Neural cell (in vitro differentiated cells): ENCODE results near the gene PLVAP. TPM values are rescaled to one million over a fixed set of nuclear protein-coding genes. Genes with fewer than 3 reads are reported as not detected.

ENCODE experiments used
- H2AFZ ChIP-seq: fragments of 200-600, 300-800 bp; sonication (generic), shearing (Covaris generic); 2 replicates; pipeline ENCODE4 v1.6.0; 2014; ENCODE audit warnings: low read depth, mild to moderate bottlenecking, antibody characterized with exemption, low read length, moderate library complexity
- H3F3A ChIP-seq: fragments of 200-600 bp; shearing (Covaris generic); 2 replicates; pipeline ENCODE4 v1.6.1; 2016; ENCODE audit warnings: mild to moderate bottlenecking, moderate library complexity, mixed read lengths, antibody characterized with exemption, low read length; ENCODE audit not compliant: insufficient read depth, poor library complexity, severe bottlenecking
- H3K27ac ChIP-seq: fragments of 200-600, 300-800 bp; sonication (generic), shearing (Covaris generic); 2 replicates; pipeline ENCODE4 v1.5.1; 2014; ENCODE audit warnings: mild to moderate bottlenecking, low read length, moderate library complexity
- H3K27me3 ChIP-seq: fragments of 300-800, 200-600 bp; sonication (generic), shearing (Covaris generic); 2 replicates; pipeline ENCODE4 v1.6.0; 2014; ENCODE audit warnings: mild to moderate bottlenecking, low read depth, low read length, moderate library complexity; ENCODE audit not compliant: insufficient read depth
- H3K36me3 ChIP-seq: fragments of 300-800, 200-600 bp; sonication (generic), shearing (Covaris generic); 2 replicates; pipeline ENCODE4 v1.5.1; 2014; ENCODE audit warnings: mild to moderate bottlenecking, antibody characterized with exemption, low read length, moderate library complexity; ENCODE audit not compliant: insufficient read depth
- H3K4me2 ChIP-seq: fragments of 300-800, 200-600 bp; sonication (generic), shearing (Covaris generic); 2 replicates; pipeline ENCODE4 v1.6.0; 2014; ENCODE audit warnings: mild to moderate bottlenecking, low read length
- H3K4me3 ChIP-seq: fragments of 300-800, 200-600 bp; sonication (generic), shearing (Covaris generic); 2 replicates; pipeline ENCODE4 v1.5.1; 2014; ENCODE audit warnings: mild to moderate bottlenecking, low read length, moderate library complexity
- H3K79me2 ChIP-seq: fragments of 200-600 bp; shearing (Covaris generic); replicated peaks from 2 replicates; pipeline ENCODE4 v1.6.0; 2014; ENCODE audit warnings: mild to moderate bottlenecking, low read length, moderate library complexity; ENCODE audit not compliant: insufficient read depth
- H3K9ac ChIP-seq: fragments of 300-800, 200-600 bp; sonication (generic), shearing (Covaris generic); 2 replicates; pipeline ENCODE4 v1.6.1; 2016; ENCODE audit warnings: mild to moderate bottlenecking, low read length, mixed read lengths
- H3K9me2 ChIP-seq: fragments of 200-600 bp; shearing (Covaris generic); 2 replicates; pipeline ENCODE4 v1.6.1; 2016; ENCODE audit warnings: mild to moderate bottlenecking, low read length, mixed read lengths; ENCODE audit not compliant: insufficient read depth
- H3K9me3 ChIP-seq: fragments of 200-600, 300-800 bp; sonication (generic), shearing (Covaris generic); 2 replicates; pipeline ENCODE4 v1.6.1; 2016; ENCODE audit warnings: mild to moderate bottlenecking, mixed run types, low read length, moderate library complexity, mixed read lengths
- H4K20me1 ChIP-seq: fragments of 200-600 bp; shearing (Covaris generic); 2 replicates; pipeline ENCODE4 v1.6.1; 2016; ENCODE audit warnings: mild to moderate bottlenecking, mixed run types; ENCODE audit not compliant: insufficient read depth
- CTCF ChIP-seq: fragments of 450-650 bp; IDR thresholded peaks from 2 replicates; pipeline ENCODE4 v1.5.1; 2014; ENCODE audit warnings: antibody characterized with exemption, mild to moderate bottlenecking, moderate library complexity; ENCODE audit not compliant: poor library complexity, severe bottlenecking
- EP300 ChIP-seq: fragments of 450-650 bp; conservative IDR thresholded peaks from 2 replicates; pipeline ENCODE4 v1.6.1; 2014; ENCODE audit warnings: antibody characterized with exemption, mild to moderate bottlenecking, moderate library complexity; ENCODE audit not compliant: poor library complexity, severe bottlenecking
- EZH2 ChIP-seq: fragments of 200-600, 300-800 bp; shearing (Covaris generic), sonication (generic); IDR thresholded peaks from 2 replicates; pipeline ENCODE4 v1.6.1; 2014; ENCODE audit warnings: antibody characterized with exemption, low read length, borderline replicate concordance, mild to moderate bottlenecking; ENCODE audit not compliant: insufficient read depth, poor library complexity, severe bottlenecking
- MXI1 ChIP-seq: fragments of 450-650 bp; conservative IDR thresholded peaks from 2 replicates; pipeline ENCODE4 v1.6.1; 2014; ENCODE audit warnings: antibody characterized with exemption, mild to moderate bottlenecking; ENCODE audit not compliant: poor library complexity, severe bottlenecking
- POLR2AphosphoS5 ChIP-seq: IDR thresholded peaks from 2 replicates; pipeline ENCODE4 v1.6.1; 2012
- RAD21 ChIP-seq: fragments of 450-650 bp; conservative IDR thresholded peaks from 2 replicates; pipeline ENCODE4 v1.6.1; 2014; ENCODE audit warnings: antibody characterized with exemption, mild to moderate bottlenecking, moderate library complexity
- REST ChIP-seq: IDR thresholded peaks from 2 replicates; pipeline ENCODE4 v1.6.1; 2012; ENCODE audit warnings: borderline replicate concordance
- SMC3 ChIP-seq: fragments of 450-650 bp; conservative IDR thresholded peaks from 2 replicates; pipeline ENCODE4 v1.6.1; 2014; ENCODE audit warnings: antibody characterized with exemption, mild to moderate bottlenecking, moderate library complexity; ENCODE audit not compliant: poor library complexity
- TAF1 ChIP-seq: IDR thresholded peaks from 2 replicates; pipeline ENCODE4 v1.6.1; 2012; ENCODE audit warnings: low read depth
- polyA plus RNA-seq: library from polyadenylated mRNA; depleted of rRNA; stranded (reverse); fragments of >200 nt; gene quantifications from 2 replicates; pipeline ENCODE4 v1.2.3, GENCODE V29; 2014

The PLVAP gene
- polyA plus RNA-seq, 1 donor from 2014 or later, result not detected

- no peaks in the 10 kb centered on the region for H3K9me3 ChIP-seq
- H3K9ac ChIP-seq, result no peak within 1 kb of the TSS
- no peak within 1 kb of the TSS for H3K4me2 ChIP-seq
- H3K4me3 ChIP-seq, result no peak within 1 kb of the TSS
- no peak within 1 kb of the TSS for H3K27ac ChIP-seq
- TF ChIP-seq POLR2AphosphoS5, result no peak
- no peak for TF ChIP-seq EZH2
- TF ChIP-seq RAD21, result no peak
- no peak for TF ChIP-seq TAF1
- TF ChIP-seq REST, result no peak
- TF ChIP-seq MXI1, result no peak
- no peak for TF ChIP-seq EP300
- no peak within 1 kb of the TSS for H2AFZ ChIP-seq
- H3K9me2 ChIP-seq, result no peaks in the 10 kb centered on the region
- H3K27me3 ChIP-seq, result no peaks in the 10 kb centered on the region
- no peaks in the 10 kb centered on the region for H3K79me2 ChIP-seq
- no peaks in the 10 kb centered on the region for H3F3A ChIP-seq
- H4K20me1 ChIP-seq, result no peaks in the 10 kb centered on the region
- no peaks in the 10 kb centered on the region for H3K36me3 ChIP-seq
Observed at GRCh38 chr19:17405250-17406045, 28.3 kb upstream of the PLVAP start, which contains the start of gene BST2. TSS of gene BST2 (minus strand) at chr19:17405630. CDS start at chr19:17405575, 55 bp downstream.

- TF ChIP-seq CTCF (no peak), EZH2 (no peak), SMC3 (no peak), MXI1 (no peak), TAF1 (no peak), REST (no peak), EP300 (no peak), RAD21 (no peak), POLR2AphosphoS5 (no peak)
- H3K9me2 ChIP-seq, result no peaks in the 10 kb centered on the region
- H4K20me1 ChIP-seq, result no peaks in the 10 kb centered on the region
- H3K27me3 ChIP-seq, result no peaks in the 10 kb centered on the region
- H3F3A ChIP-seq, result no peaks in the 10 kb centered on the region
- H3K4me3 ChIP-seq, result no peak overlapping the region
- no peak overlapping the region for H3K4me2 ChIP-seq
- H3K79me2 ChIP-seq, result no peaks in the 10 kb centered on the region
- no peak overlapping the region for H3K9ac ChIP-seq
- H2AFZ ChIP-seq, result no peak overlapping the region
- H3K36me3 ChIP-seq, result no peaks in the 10 kb centered on the region
- H3K27ac ChIP-seq, result no peak overlapping the region
- no peaks in the 10 kb centered on the region for H3K9me3 ChIP-seq
Observed at GRCh38 chr19:17404621-17405249, 27.6 kb upstream of the PLVAP start.
